ENCODE data around the gene PLEK.

DNA sequence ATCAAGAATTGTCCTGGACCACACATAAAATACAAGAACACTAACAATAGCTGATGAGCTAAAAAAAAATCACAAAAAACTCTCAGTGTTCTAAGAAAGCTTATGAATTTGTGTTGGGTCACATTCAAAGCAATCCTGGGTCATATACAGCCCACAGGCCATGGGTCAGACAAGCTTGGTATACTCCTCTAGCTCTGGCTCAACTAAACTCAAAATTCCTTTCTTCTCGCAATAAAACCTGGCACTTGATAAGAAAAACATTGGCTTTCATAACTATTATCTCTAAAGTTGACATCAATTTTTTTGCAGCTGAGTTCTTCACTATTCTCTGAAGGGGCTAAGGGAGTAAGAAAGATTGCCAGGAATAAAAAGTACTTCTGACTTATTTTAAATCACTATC, 63.7 kb downstream of the PLEK start:
- TF ChIP-seq, protein P1, sequence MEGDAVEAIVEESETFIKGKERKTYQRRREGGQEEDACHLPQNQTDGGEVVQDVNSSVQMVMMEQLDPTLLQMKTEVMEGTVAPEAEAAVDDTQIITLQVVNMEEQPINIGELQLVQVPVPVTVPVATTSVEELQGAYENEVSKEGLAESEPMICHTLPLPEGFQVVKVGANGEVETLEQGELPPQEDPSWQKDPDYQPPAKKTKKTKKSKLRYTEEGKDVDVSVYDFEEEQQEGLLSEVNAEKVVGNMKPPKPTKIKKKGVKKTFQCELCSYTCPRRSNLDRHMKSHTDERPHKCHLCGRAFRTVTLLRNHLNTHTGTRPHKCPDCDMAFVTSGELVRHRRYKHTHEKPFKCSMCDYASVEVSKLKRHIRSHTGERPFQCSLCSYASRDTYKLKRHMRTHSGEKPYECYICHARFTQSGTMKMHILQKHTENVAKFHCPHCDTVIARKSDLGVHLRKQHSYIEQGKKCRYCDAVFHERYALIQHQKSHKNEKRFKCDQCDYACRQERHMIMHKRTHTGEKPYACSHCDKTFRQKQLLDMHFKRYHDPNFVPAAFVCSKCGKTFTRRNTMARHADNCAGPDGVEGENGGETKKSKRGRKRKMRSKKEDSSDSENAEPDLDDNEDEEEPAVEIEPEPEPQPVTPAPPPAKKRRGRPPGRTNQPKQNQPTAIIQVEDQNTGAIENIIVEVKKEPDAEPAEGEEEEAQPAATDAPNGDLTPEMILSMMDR (IDR thresholded peaks at IDR 0.05): no peak
- no peak for TF ChIP-seq POLR2A (IDR thresholded peaks at IDR 0.05)

Data from right lobe of liver (tissue), 4 donors.